ENCODE measurements around the gene ICOSLG. TPM values are rescaled to one million over a fixed set of nuclear protein-coding genes. Genes with fewer than 3 reads are reported as not detected.
"Not testable (repeated sequence)": the region's sequence is repeated elsewhere in the genome, so short reads cannot be mapped to it uniquely, and the experiment has no call there.

The ICOSLG gene
- total RNA-seq, 1 experiment from 2014 or later: 13.5 TPM

DNA sequence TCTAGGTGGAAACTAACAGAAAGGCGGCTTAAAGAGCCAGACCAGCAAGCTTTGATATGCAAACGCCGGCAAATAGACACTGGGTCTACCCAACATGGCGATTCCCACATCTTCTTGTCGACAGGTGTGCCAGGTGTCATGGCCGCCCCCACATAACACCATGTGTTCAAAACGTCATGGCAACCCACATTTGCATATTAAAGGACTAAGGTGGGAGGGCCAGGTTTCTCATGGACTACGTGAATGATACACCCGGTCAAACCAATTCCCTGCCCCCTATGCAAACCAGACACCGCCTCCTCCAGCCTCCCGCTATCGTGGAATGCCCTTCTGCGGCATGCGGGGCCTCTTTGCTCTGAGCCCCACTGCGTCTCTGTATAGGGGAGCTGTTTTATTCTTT, 41.3 kb downstream of the ICOSLG start:
- intact Hi-C loops (cut with micrococcal nuclease; ENCODE audit: unreplicated experiment): no loop called here
- H3K9me3 ChIP-seq: no peaks in the 10 kb centered on the region
- Mint-ChIP-seq H3K27me3 (ENCODE audit: insufficient read depth, unreplicated experiment) (no peaks in the 10 kb centered on the region), H3K36me3 (ENCODE audit: insufficient read depth, unreplicated experiment) (no peaks in the 10 kb centered on the region), H3K9me3 (ENCODE audit: unreplicated experiment) (no peaks in the 10 kb centered on the region), H3K27ac (ENCODE audit: unreplicated experiment) (no peak overlapping the region), H3K4me3 (ENCODE audit: unreplicated experiment) (no peak overlapping the region), H3K4me1 (ENCODE audit: low read depth, unreplicated experiment) (no peaks in the 10 kb centered on the region)
- ChIA-PET POLR2A (no interaction called here), CTCF (no interaction called here)
- BruUV-seq (replicated peaks): no TSS peak
- H3K36me3 ChIP-seq (ENCODE audit: control insufficient read depth, insufficient read depth, low read length): no peaks in the 10 kb centered on the region
- H3K4me3 ChIP-seq (ENCODE audit: low read depth, low read length): no peak overlapping the region
- DNase-seq: peak in 1 of 2 experiments; percentile 27
- H3K4me1 ChIP-seq: no peaks in the 10 kb centered on the region
- TF ChIP-seq, protein P1, sequence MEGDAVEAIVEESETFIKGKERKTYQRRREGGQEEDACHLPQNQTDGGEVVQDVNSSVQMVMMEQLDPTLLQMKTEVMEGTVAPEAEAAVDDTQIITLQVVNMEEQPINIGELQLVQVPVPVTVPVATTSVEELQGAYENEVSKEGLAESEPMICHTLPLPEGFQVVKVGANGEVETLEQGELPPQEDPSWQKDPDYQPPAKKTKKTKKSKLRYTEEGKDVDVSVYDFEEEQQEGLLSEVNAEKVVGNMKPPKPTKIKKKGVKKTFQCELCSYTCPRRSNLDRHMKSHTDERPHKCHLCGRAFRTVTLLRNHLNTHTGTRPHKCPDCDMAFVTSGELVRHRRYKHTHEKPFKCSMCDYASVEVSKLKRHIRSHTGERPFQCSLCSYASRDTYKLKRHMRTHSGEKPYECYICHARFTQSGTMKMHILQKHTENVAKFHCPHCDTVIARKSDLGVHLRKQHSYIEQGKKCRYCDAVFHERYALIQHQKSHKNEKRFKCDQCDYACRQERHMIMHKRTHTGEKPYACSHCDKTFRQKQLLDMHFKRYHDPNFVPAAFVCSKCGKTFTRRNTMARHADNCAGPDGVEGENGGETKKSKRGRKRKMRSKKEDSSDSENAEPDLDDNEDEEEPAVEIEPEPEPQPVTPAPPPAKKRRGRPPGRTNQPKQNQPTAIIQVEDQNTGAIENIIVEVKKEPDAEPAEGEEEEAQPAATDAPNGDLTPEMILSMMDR (IDR thresholded peaks at IDR 0.05; ENCODE audit: insufficient read depth in 1 of 2, low read depth in 1 of 2, low read length in 1 of 2, severe bottlenecking in 1 of 2, unreplicated experiment in 1 of 2): no peak
- no peaks in the 10 kb centered on the region for H3K27me3 ChIP-seq (replicated peaks; ENCODE audit: control insufficient read depth, insufficient read depth, low read length)

DNA sequence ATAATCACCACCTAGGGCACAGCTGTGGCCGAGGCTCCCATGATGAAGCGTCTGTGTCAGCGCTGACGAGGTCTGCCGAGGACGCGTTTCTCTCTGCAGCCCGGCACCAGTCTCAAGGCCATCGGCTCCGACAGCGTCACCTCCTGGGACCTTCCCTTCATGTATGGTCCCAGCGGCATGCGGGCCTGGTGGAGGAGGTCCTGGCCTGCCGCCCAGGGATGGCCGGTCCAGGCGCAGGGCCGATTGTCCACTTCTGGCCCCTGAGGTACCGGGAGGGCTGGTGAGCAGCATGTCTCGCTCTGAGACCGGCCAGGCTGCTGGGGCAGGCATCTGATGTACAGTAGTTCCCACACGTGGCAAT, 43.6 kb downstream of the ICOSLG start:
- H3K4me3 ChIP-seq (ENCODE audit: low read depth, low read length); H3K27me3 Mint-ChIP-seq (ENCODE audit: insufficient read depth, unreplicated experiment); H3K27ac Mint-ChIP-seq (ENCODE audit: unreplicated experiment); DNase-seq; H3K9me3 Mint-ChIP-seq (ENCODE audit: unreplicated experiment); H3K9me3 ChIP-seq; CTCF ChIA-PET; BruUV-seq (replicated peaks); H3K4me1 ChIP-seq; intact Hi-C loops (cut with micrococcal nuclease; ENCODE audit: unreplicated experiment); H3K36me3 Mint-ChIP-seq (ENCODE audit: insufficient read depth, unreplicated experiment); H3K4me3 Mint-ChIP-seq (ENCODE audit: unreplicated experiment); H3K27me3 ChIP-seq (replicated peaks; ENCODE audit: control insufficient read depth, insufficient read depth, low read length); H3K36me3 ChIP-seq (ENCODE audit: control insufficient read depth, insufficient read depth, low read length); POLR2A ChIA-PET; H3K4me1 Mint-ChIP-seq (ENCODE audit: low read depth, unreplicated experiment): not testable (repeated sequence)

GRCh38 chr21:44196212-44197155, 44.3 kb downstream of the ICOSLG start:
- BruUV-seq (replicated peaks); POLR2A ChIA-PET; H3K27ac Mint-ChIP-seq (ENCODE audit: unreplicated experiment); H3K36me3 Mint-ChIP-seq (ENCODE audit: insufficient read depth, unreplicated experiment); H3K4me3 ChIP-seq (ENCODE audit: low read depth, low read length); CTCF ChIA-PET; H3K4me1 Mint-ChIP-seq (ENCODE audit: low read depth, unreplicated experiment); H3K9me3 ChIP-seq; H3K4me1 ChIP-seq; H3K9me3 Mint-ChIP-seq (ENCODE audit: unreplicated experiment); intact Hi-C loops (cut with micrococcal nuclease; ENCODE audit: unreplicated experiment); H3K4me3 Mint-ChIP-seq (ENCODE audit: unreplicated experiment); H3K27me3 Mint-ChIP-seq (ENCODE audit: insufficient read depth, unreplicated experiment); H3K27me3 ChIP-seq (replicated peaks; ENCODE audit: control insufficient read depth, insufficient read depth, low read length); H3K36me3 ChIP-seq (ENCODE audit: control insufficient read depth, insufficient read depth, low read length): not testable (repeated sequence)
- peak in 1 of 2 experiments; percentile 19 for DNase-seq

- H3K27me3 ChIP-seq (replicated peaks; ENCODE audit: control insufficient read depth, insufficient read depth, low read length); H3K36me3 Mint-ChIP-seq (ENCODE audit: insufficient read depth, unreplicated experiment); H3K4me3 ChIP-seq (ENCODE audit: low read depth, low read length); H3K4me3 Mint-ChIP-seq (ENCODE audit: unreplicated experiment); intact Hi-C loops (cut with micrococcal nuclease; ENCODE audit: unreplicated experiment); DNase-seq; POLR2A ChIA-PET; H3K4me1 ChIP-seq; BruUV-seq (replicated peaks); H3K4me1 Mint-ChIP-seq (ENCODE audit: low read depth, unreplicated experiment); H3K9me3 ChIP-seq; H3K36me3 ChIP-seq (ENCODE audit: control insufficient read depth, insufficient read depth, low read length); H3K9me3 Mint-ChIP-seq (ENCODE audit: unreplicated experiment); CTCF ChIA-PET; H3K27ac Mint-ChIP-seq (ENCODE audit: unreplicated experiment); H3K27me3 Mint-ChIP-seq (ENCODE audit: insufficient read depth, unreplicated experiment): not testable (repeated sequence)
Observed at GRCh38 chr21:44194888-44195287, 45.9 kb downstream of the ICOSLG start.

GRCh38 chr21:44194451-44194850, 46.3 kb downstream of the ICOSLG start:
- CTCF ChIA-PET; BruUV-seq (replicated peaks): not testable (repeated sequence)

GRCh38 chr21:44193108-44193507, 47.6 kb downstream of the ICOSLG start:
- H3K4me3 ChIP-seq (ENCODE audit: low read depth, low read length); H3K36me3 Mint-ChIP-seq (ENCODE audit: insufficient read depth, unreplicated experiment); H3K9me3 ChIP-seq; DNase-seq; H3K4me1 ChIP-seq; intact Hi-C loops (cut with micrococcal nuclease; ENCODE audit: unreplicated experiment); H3K27ac Mint-ChIP-seq (ENCODE audit: unreplicated experiment); H3K4me1 Mint-ChIP-seq (ENCODE audit: low read depth, unreplicated experiment); CTCF ChIA-PET; BruUV-seq (replicated peaks); H3K9me3 Mint-ChIP-seq (ENCODE audit: unreplicated experiment); H3K27me3 ChIP-seq (replicated peaks; ENCODE audit: control insufficient read depth, insufficient read depth, low read length); H3K36me3 ChIP-seq (ENCODE audit: control insufficient read depth, insufficient read depth, low read length); H3K27me3 Mint-ChIP-seq (ENCODE audit: insufficient read depth, unreplicated experiment); POLR2A ChIA-PET; H3K4me3 Mint-ChIP-seq (ENCODE audit: unreplicated experiment): not testable (repeated sequence)

More at GRCh38 chr21:44194451-44194850, 46.3 kb downstream of the ICOSLG start:
- H3K36me3 Mint-ChIP-seq (ENCODE audit: insufficient read depth, unreplicated experiment); H3K4me3 Mint-ChIP-seq (ENCODE audit: unreplicated experiment); intact Hi-C loops (cut with micrococcal nuclease; ENCODE audit: unreplicated experiment); POLR2A ChIA-PET; H3K4me1 Mint-ChIP-seq (ENCODE audit: low read depth, unreplicated experiment); DNase-seq; H3K9me3 ChIP-seq; H3K27me3 Mint-ChIP-seq (ENCODE audit: insufficient read depth, unreplicated experiment); H3K36me3 ChIP-seq (ENCODE audit: control insufficient read depth, insufficient read depth, low read length); H3K27ac Mint-ChIP-seq (ENCODE audit: unreplicated experiment); H3K27me3 ChIP-seq (replicated peaks; ENCODE audit: control insufficient read depth, insufficient read depth, low read length); H3K4me1 ChIP-seq; H3K4me3 ChIP-seq (ENCODE audit: low read depth, low read length); H3K9me3 Mint-ChIP-seq (ENCODE audit: unreplicated experiment): not testable (repeated sequence)

Measured in Caco-2 (cell line).